Activated T-cell treated with anti-CD3 and anti-CD28 coated beads for 1 hour (primary cell): Measurements from ENCODE around the gene MTCP1.

ENCODE experiments used
- DNase-seq: peaks from one replicate; pipeline ENCODE4 v3.0.0-alpha.2; 2020; ENCODE audit warnings: low read depth

The MTCP1 gene

GRCh38 chrX:155053656-155054055, 17.3 kb downstream of the MTCP1 start:
- DNase-seq, result no peak

DNA sequence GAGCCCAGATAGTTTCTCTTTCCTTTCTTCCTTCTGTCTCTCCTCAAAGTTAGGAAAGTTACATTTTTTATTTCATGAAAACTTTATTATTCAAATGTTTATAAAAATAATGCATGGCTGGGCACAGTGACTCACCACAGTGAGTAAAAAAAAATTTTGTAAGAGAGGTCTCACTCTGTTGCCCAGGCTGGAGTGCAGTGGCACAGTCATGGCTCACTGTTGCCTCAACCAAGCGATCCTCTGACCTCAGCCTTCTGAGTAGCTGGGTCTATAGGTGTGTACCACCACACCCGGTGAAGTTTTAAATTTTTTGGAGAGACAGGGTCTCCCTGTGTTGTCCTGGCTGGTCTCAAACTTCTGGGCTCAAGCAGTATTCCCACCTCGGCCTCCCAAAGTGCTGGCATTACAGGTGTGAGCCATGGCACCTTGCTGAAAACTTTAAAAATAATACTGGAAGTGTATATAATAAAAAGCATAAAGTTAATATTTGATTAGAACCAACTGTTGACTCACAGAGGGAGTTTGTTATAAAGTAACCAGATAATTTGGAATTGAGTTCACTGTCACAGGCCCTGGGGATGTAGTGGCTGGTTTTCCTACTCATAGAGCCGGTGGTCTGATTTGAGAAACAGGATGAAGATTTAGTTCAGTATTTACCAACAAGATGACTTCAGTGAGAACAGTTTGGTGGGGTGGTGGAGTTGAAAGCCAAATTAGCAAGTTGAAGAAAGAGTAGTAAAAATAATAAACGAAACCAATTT, 18.0 kb downstream of the MTCP1 start:
- no peak for DNase-seq

GRCh38 chrX:155048977-155049619, 21.8 kb downstream of the MTCP1 start:
- peak; percentile 32 for DNase-seq

DNA sequence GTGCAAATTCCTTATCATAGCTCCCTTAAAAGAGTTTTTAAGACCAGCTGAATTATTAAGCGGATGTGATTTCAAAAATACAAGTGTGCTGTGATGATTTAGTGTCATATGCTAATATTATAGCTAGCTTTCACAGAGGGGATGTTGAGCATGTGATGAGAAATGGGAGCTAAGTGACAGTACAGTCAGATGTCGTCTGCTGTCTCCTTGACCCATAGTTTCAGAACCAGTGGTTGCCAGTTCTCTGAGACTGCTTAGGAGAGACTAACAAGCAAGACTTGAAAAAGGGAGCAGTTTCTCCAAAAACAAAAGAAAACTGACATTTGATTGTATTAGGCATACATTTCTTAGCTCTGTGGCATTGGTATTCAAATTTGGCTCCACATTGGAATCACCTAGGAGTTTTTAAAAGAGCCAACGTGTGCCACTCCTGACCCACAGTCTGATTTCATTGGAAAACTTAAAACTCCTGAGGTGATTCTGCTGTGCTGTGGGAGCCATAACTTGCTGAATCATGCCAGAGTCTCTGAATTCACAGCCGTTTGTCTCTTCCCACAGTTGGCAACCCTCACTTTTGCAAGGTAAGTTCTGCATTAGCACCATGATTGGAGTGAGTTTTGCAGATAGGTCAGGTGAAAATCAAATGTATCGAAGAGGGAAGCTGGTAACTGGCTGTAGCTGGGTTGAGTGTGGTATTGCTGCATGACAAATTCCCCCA, 24.0 kb downstream of the MTCP1 start:
- DNase-seq, result no peak

DNA sequence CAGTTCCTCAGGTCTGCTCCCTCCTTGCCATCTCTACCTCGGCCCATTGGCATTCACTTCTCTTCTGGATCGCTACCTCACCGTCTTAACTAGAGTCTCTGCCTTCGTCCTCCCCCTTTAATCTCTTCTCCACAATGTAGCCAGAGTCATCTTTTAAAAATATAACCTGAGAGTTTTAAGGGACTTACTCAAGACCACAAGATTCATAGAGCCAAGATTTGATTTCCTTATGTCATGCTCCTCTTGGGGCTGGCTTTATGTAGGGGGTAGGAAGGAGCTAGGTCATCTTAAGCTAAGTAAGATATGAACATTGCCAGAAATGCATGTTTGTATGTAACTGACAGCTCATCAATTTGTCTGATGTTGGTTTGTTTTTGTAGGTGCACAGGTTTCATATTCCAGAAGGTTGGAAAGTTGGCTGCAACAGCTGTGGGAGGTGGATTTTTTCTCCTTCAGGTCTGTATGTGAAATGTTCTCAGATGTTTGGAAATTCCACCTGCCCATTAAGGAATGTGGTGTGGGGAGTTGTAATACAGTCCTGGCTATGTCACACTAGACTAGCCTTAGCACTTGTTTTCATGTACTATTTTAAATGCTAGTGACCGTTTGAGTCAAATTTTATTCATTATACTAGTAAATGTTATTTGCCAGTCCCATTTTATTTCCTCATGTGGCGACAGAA, 24.7 kb downstream of the MTCP1 start:
- no peak for DNase-seq

DNA sequence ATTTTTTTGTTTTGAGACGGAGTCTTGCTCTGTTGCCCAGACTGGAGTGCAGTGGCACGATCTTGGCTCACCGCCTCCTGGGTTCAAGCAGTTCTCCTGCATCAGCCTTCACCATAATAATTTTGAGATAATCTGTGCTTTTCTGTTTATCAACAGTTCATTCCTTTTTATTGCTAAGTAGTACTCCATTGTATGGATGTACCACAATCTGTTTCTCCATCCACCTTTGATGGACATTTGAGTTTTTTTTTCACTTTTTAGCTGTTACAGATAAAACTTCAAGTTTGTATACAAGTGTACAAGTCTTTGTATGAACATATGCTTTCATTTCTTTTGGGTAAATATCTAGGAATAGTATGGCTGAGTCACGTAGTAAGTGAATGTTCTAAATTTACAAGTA, 35.2 kb downstream of the MTCP1 start:
- no peak for DNase-seq

DNA sequence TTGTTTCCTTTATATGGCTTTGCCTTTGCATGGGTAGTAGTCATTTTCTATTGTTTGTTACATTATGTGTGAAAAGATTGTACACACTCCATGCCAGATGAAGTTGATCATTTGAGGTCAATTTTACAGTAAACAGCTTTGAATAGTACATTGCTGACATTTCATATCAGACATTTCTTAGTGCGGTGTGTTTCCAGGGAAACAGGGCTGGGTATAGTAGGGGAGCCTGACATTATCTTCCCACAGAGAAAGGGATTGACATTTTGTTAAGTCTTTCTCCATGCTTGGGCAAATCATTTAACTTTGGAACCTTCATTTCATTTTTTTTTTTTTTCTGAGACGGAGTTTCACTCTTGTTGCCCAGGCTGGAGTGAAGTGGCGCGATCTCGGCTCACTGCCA, 39.3 kb downstream of the MTCP1 start:
- DNase-seq, result no peak

DNA sequence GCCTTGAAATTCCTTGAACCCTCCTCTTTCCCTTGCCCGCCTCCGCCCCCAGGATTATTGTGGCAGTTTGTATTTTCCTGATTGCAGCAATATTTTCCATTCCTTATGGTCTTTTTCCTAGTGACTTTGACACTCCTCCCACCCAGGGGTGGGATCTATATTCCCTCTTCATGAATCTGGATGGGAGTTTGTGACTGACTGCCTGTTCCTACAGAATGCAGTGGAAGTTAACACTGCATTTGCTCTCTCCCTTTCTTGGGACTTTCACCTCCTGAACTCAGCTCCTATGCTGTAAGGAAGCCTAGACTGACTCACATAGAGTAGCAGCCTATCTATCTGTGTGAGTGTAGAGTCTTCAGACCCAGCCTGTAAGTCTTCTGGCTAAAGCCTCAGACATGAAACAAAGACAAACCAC, 42.1 kb downstream of the MTCP1 start:
- DNase-seq, result no peak

DNA sequence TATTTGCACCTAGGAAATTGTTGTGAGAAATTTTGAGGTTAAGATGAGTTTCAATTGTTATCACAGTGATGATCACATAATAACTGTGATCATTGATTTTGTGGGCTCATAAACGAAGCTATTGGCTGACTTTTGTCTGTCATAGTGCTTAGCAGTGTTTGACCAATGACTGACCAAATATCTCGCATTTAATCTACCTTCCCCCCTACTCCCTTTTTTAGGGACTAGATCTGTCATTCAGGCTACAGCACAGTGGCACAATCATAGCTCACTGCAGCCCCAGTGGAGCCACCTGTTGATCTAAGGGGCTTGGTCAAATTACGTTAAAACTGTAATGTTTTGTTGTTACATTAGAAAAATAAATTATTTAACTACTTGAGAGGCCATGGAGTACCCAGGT, 42.8 kb downstream of the MTCP1 start:
- DNase-seq, result no peak

GRCh38 chrX:155027509-155028066, 43.3 kb downstream of the MTCP1 start:
- no peak for DNase-seq

DNA sequence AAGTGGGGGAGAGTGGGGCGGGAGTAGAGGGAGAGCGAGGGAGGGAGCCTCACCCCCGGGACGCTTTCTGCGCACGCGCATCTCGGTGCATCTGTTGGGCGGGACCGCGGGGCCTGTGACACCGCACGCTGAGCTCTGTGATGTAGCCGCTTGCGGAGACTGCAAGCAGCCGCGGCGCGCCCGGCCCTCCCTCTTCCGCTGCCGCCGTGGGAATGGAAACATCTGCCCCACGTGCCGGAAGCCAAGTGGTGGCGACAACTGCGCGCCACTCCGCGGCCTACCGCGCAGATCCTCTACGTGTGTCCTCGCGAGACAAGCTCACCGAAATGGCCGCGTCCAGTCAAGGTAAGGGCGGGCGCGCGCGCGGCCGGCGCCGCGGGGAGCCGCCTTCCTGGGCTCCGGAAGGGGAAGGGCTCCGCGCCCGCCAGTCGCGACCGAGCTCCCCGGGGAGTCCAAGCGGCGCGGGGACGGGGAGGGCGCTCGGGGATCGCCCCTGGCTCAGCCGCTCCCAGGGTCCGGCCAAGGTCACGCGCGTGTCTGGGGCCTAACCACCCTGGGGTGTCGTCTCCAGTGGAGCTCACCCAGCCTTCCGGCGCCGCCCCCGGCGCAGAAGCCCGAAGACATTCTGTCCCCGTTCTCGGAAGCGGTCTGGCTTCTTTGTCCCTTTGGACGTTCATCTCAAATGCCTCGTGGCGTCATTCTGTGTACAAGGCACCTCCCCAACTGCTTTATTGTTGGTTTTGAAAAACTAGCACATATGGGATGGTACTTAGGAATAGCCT, 44.0 kb downstream of the MTCP1 start, which contains the start of gene FUNDC2:
Gene FUNDC2 (plus strand): TSS at position 118 of the 782 bp plus-strand sequence. CDS start 95 bp downstream, at position 213.
- DNase-seq, result peak; percentile 87

DNA sequence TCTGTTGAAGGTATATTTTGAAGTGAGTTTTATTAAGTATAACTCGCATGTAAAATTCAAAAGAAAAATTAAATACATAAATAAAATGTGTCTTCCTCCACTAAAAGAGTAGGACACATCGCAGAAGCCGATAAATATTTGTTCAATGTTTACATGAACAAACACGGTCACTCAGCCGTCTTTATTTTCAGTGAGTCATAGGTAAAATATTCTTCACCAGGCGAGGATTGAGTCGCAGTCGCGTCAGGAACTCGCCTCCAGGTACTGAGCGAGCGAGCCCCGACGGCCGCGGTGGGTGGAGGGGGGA, 44.6 kb downstream of the MTCP1 start:
- no peak for DNase-seq

GRCh38 chrX:155023907-155024833, 46.8 kb downstream of the MTCP1 start:
- no peak for DNase-seq

DNA sequence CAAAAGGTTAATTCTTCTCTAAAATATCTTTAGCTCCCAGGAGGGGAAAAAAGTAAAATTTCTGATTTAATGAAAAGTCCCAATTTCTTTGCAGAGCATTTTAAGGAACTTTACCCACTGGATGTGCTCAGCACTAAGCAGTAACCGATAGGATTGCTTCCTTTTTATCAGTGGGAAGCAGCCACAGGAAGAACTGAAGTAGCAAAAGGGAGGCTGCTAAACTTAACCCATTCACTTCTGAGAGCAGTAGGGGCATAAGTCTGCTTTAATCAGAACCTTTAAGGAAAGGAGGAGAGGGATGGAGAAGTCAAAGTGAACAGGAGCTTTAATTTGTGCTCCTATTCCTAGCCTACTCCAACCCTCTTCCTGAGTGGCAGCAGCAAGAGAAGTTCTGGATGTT, 48.4 kb downstream of the MTCP1 start, which contains the start of gene F8:
Gene F8 (minus strand): TSS at position 139 of the 400 bp plus-strand sequence. CDS start 171 bp downstream, outside the sequence.
- no peak for DNase-seq

DNA sequence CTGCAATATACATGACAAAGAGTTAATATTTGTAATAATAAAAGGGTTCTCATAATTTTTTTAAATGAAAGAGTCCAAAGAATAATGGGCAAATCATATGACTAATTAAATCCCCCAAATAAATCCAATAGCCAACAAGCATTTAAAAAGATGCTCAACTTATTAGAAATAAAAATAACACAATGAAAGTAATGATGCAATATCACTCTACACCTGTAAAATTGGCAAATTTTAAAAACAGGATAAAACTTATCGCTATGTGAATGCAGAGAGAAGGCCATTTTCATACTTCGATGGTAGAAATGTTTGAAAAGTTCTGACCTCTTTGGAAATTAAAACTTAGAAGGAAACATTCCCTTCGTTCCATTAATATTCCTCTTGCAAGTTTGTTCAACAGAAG, 50.3 kb downstream of the MTCP1 start:
- DNase-seq, result no peak
